HFF-Myc (cell line): Measurements from ENCODE around the gene ABHD14A.

Experiments used
- DNase-seq: peaks from one replicate; pipeline ENCODE4 v3.0.0-alpha.2; 2011; ENCODE audit warnings: low read depth; ENCODE audit errors: extremely low read depth
- H3K4me3 ChIP-seq: replicated peaks from 2 replicates; pipeline ENCODE4 v1.5.1; 2011; ENCODE audit warnings: low read depth, mild to moderate bottlenecking, control low read depth, low read length
- TF ChIP-seq, protein P1 (sequence below): IDR thresholded peaks from 2 replicates; pipeline ENCODE4 v1.5.1; 2012; ENCODE audit warnings: mild to moderate bottlenecking, low read depth, low read length, control low read depth; ENCODE audit errors: missing control alignments

Gene ABHD14A

DNA sequence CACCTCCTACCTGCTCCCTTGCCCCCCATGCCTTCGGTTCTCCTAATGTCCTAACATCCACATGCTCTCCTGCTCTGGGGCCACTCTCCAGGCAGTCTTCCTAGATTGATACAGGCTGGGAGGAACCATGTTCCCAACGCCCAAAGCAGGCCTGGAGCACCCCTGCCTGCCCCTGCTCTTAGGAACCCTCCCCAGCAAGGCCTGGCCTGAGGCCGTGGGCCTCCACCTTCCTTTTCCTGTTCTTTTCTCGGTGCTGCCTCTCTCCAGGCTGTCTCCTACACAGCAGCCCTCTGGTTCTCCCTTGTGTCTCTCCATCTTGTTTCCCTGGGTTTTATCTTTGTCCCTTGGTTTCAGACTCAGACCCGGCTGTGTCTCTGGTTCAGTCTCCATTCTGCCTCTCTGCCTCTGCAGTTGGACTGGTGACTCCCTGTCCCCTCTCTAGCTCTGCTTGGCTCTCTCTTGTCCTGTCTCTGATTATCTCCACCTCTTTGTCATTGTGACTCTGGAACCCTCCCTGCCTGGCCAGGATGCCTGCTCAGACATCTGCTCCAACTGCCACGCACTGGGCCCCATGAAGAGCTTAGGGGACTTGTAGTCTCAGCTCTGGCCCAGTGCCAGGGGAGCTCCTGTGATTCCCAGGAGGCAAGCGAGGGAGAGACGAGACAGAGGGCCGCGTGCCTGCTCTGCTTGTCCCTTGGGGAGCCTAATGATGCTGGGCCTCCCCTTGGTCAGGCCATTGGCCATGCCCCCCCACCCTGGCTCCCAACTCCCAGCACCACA is 46.8 kb downstream of the ABHD14A start:
- H3K4me3 ChIP-seq: no peak overlapping the region
- TF ChIP-seq, protein P1, sequence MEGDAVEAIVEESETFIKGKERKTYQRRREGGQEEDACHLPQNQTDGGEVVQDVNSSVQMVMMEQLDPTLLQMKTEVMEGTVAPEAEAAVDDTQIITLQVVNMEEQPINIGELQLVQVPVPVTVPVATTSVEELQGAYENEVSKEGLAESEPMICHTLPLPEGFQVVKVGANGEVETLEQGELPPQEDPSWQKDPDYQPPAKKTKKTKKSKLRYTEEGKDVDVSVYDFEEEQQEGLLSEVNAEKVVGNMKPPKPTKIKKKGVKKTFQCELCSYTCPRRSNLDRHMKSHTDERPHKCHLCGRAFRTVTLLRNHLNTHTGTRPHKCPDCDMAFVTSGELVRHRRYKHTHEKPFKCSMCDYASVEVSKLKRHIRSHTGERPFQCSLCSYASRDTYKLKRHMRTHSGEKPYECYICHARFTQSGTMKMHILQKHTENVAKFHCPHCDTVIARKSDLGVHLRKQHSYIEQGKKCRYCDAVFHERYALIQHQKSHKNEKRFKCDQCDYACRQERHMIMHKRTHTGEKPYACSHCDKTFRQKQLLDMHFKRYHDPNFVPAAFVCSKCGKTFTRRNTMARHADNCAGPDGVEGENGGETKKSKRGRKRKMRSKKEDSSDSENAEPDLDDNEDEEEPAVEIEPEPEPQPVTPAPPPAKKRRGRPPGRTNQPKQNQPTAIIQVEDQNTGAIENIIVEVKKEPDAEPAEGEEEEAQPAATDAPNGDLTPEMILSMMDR: no peak
- DNase-seq: no peak

DNA sequence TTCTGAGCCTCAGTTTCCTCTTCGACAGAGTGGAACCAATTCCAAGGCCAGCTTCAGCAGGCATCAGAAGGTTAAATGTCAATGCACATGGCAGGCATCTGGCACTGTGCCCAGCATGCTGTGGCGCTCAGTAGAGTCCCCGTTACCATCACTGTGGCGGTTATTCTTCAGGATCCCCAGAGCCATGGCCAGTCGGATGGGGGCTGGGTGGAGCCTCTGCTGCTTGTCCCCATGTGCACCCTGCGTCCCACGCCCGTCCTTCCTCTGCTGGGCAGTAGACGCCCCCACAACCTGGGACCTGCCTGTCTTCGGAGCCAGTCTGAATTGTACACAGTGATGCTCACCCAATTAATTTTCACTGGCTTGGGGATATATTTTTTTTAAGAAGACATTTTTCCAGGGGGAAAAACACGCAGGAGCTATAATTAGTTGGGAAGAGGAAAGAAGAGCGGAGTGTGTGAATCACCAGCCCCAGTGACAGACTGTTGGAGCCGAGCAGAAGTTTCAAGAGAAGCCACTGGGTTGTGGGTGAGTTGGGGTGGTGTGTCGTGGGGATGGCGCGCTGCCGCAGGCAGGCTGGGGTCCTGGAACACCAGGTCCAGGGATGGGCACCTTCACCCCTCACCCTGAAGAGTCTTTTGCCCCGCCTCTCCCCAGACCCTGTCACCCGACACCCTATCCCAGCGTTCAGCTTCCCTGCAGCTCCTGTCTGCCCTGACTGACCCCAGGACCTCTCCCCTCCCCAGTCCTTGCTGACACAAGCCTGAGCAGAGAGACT is 47.6 kb downstream of the ABHD14A start:
- TF ChIP-seq, protein P1: no peak
- DNase-seq: no peak

DNA sequence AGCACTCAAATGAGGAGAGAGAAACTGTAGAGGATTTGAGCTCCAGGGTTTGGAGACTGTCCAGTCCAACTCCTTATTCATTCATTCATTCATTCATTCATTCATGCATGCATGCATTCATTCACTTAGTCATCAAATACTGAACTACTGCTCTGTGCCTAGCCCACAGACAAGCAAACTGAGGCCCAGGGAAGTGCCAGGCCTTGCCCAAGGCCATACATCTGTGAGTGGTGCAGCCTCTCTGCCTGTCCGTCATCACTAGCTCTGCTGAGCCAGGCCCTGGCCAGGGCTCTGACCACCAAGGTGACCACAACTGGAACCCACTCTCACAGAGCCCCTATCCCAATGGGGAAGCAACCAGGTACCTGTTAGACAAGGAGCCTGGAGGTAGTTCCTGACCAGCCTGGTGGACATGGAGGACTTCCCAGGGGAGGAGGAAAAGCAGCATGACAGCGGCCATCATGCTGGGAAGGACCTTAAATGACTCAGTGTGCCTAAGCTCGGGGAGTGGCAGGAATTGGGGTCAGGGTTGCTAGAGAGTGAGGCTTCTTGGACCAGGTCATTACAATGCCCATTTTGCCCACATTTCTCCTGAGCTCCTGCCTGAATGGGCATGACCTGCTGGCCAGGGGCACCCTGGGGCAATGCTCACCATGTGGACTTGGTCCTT is 48.4 kb downstream of the ABHD14A start:
- no peak overlapping the region for H3K4me3 ChIP-seq
- TF ChIP-seq, protein P1: no peak
- DNase-seq: no peak

More for the DNA sequence above, 47.6 kb downstream of the ABHD14A start:
- no peak overlapping the region for H3K4me3 ChIP-seq

DNA sequence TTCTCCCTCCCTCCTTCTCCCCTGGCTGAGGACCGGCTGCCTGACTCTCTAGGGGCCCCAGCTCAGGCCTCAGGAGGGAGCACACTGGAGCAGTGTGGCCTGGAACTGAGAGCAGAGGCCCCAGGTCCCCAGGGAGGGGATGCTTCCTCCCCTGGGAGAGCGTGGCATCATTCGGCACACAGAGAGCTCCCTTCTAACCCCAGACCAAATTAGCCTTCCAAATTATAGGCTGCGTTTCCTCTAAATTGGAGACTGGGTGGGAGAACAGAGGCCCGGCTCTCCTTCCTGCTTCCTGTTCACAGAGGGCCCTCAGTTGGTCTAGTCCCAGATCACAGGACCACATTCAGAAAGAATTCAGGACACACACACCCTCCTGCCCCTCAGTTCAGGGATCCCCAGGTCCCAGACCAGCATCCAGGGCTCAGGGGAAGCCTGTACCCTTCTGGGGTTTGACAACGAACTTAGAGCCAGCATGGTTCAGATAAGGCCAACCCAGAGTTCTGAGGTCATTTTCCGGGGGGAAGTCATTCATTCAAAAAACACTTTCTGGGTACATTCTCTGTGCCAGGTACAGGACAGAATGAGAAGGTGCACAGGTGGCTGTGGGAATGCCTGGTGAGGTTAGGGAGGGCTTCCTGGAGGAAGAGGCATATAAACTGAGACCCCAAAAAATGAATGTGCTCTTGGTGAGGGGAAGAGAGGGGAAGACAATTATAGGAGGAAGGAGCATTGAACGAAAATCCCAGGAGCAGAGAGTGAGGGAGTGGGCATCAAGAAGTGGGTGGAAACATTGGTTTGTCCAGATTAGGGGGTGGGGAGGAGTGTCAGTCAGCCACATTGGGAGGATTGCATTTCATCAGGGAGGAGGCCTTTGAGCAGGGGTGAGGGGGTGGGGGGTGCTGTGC is 49.2 kb downstream of the ABHD14A start:
- no peak for DNase-seq
- TF ChIP-seq, protein P1: no peak
- no peak overlapping the region for H3K4me3 ChIP-seq

DNA sequence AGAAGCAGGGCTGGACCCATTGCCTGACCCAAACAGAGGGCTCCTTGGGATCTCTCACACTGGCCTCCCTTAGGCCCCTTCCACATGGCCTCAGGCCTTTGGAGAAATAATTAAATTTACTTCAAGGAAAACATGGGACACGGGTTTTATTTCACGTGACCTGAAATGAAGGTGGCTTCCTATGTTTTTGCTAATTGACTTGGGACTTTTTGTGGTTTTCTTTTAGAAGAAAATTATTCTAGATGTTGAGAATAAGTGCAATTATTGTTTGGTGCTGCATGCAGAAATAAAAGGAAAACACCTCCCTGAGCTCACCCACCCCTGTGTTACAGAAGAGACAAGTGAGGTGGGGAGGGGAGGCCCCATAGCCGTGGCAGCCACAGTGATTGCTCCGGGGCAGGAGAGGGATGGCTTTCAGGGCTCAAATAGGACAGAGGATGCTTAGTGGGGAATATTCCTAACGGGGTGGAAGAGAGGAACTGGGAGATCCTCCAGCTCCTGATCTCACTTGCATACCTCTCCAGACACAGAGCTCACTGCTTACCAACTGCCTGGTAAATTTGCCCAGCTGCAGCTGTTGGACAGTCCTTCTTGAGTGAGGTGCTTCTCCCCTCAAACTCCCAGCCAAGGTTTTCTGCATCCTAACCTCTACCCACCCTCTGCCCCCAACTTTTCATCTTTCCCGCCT is 50.0 kb downstream of the ABHD14A start:
- DNase-seq: no peak
- no peak overlapping the region for H3K4me3 ChIP-seq
- TF ChIP-seq, protein P1: no peak
